Panc1 (cell line): Measurements from ENCODE around the gene NDUFS6. TPM values are rescaled to one million over a fixed set of nuclear protein-coding genes. Genes with fewer than 3 reads are reported as not detected.
"Not testable (repeated sequence)": the region's sequence is repeated elsewhere in the genome, so short reads cannot be mapped to it uniquely, and the experiment has no call there.

Source experiments
- ATAC-seq: fragments of 200-7000 bp; cut with Tn5 transposase; 2 replicates; pipeline ENCODE4 v1.9.1; 2020; ENCODE audit warnings: mild to moderate bottlenecking, moderate library complexity
- BruUV-seq: library from RNA; stranded (reverse); fragments of 400-500 nt; replicated peaks from 2 replicates; lab custom pipeline; 2021; lab: Mats Ljungman, UMichigan
- CTCF ChIA-PET: fragments of 300-600 bp; sonication (Branson Sonifier 250); formaldehyde crosslinking; loops from one replicate; lab custom pipeline; 2022; ENCODE audit warnings: antibody characterized with exemption; lab: Charles Lee
- POLR2A ChIA-PET: fragments of 300-600 bp; sonication (Branson Sonifier 250); formaldehyde crosslinking; loops from one replicate; lab custom pipeline; 2022; ENCODE audit warnings: antibody characterized with exemption; lab: Charles Lee
- DNase-seq: peaks from one replicate; pipeline ENCODE4 v3.0.0-alpha.2; 2010; ENCODE audit warnings: low read depth, low spot score
- H3K27ac ChIP-seq: 2 replicates; pipeline ENCODE4 v1.5.1; 2011; ENCODE audit warnings: mild to moderate bottlenecking, low read length, inconsistent platforms
- H3K27me3 ChIP-seq: fragments of 200-500 bp; sonication (Bioruptor generic); 2 replicates; pipeline ENCODE4 v1.6.0; 2014; ENCODE audit warnings: low read length, inconsistent platforms; ENCODE audit not compliant: control insufficient read depth, insufficient read depth
- H3K36me3 ChIP-seq: fragments of 200-500 bp; sonication (Bioruptor generic); 2 replicates; pipeline ENCODE4 v1.5.1; 2014; ENCODE audit warnings: inconsistent platforms, mild to moderate bottlenecking, low read length, moderate library complexity; ENCODE audit not compliant: control insufficient read depth, insufficient read depth
- H3K4me1 ChIP-seq: 2 replicates; pipeline ENCODE4 v1.5.1; 2011; ENCODE audit warnings: inconsistent platforms, mild to moderate bottlenecking, low read length, moderate library complexity; ENCODE audit not compliant: control insufficient read depth, insufficient read depth
- H3K4me3 ChIP-seq, 2 experiments: 2 replicates each; pipeline ENCODE4 v1.5.1; 2011 to 2012; ENCODE audit warnings: low read depth in 2 of 2, low read length in 2 of 2, mild to moderate bottlenecking in 2 of 2, inconsistent platforms in 1 of 2, moderate library complexity in 1 of 2
- H3K9me3 ChIP-seq: fragments of 200-500 bp; sonication (Bioruptor generic); 2 replicates; pipeline ENCODE4 v1.5.1; 2014; ENCODE audit warnings: low read depth, mild to moderate bottlenecking, inconsistent platforms, low read length, moderate library complexity; ENCODE audit not compliant: control insufficient read depth, insufficient read depth
- CTCF ChIP-seq: fragments of 450-650 bp; IDR thresholded peaks from 2 replicates; pipeline ENCODE4 v1.5.1; 2017; ENCODE audit warnings: mild to moderate bottlenecking
- POLR2AphosphoS5 ChIP-seq: IDR thresholded peaks from 2 replicates; pipeline ENCODE4 v1.6.1; 2012; ENCODE audit warnings: mild to moderate bottlenecking, low read depth, low read length, moderate library complexity
- REST ChIP-seq, 2 experiments: IDR thresholded peaks; 2 replicates each; pipeline ENCODE4 v1.6.1; 2011 to 2012; ENCODE audit warnings: low read depth in 2 of 2, control low read depth in 1 of 2, low read length in 1 of 2, mild to moderate bottlenecking in 1 of 2, moderate library complexity in 1 of 2; ENCODE audit not compliant: insufficient read depth in 1 of 2
- SIN3A ChIP-seq: IDR thresholded peaks from 2 replicates; pipeline ENCODE4 v1.6.1; 2012; ENCODE audit warnings: low read depth, mild to moderate bottlenecking, low read length, moderate library complexity, borderline replicate concordance; ENCODE audit not compliant: insufficient read depth
- TCF7L2 ChIP-seq: IDR thresholded peaks from 2 replicates; pipeline ENCODE4 v1.6.1; 2011; ENCODE audit warnings: mild to moderate bottlenecking, low read depth, low read length, inconsistent platforms
- in situ Hi-C: cut with HindIII; loops from 2 replicates; pipeline ENCODE4 v1.10.0; 2016; ENCODE audit warnings: low sequenced_read_pairs, low pct_unique_long_range_greater_than_20kb
- intact Hi-C: fragments of 100-400 bp; cut with micrococcal nuclease; formaldehyde crosslinking; loops from one replicate; pipeline ENCODE4 v1.10.0; 2022; ENCODE audit not compliant: unreplicated experiment
- total RNA-seq: library from RNA; stranded (reverse); gene quantifications from one replicate; pipeline ENCODE4 v1.2.1, GENCODE V29; 2021; ENCODE audit not compliant: unreplicated experiment

NDUFS6 gene
- total RNA-seq, 1 experiment from 2014 or later: 70.6 TPM

- ATAC-seq (no peak), DNase-seq (no peak)
- Histone ChIP-seq H3K4me3 (no peak overlapping the region), H3K36me3 (no peaks in the 10 kb centered on the region), H3K9me3 (no peaks in the 10 kb centered on the region), H3K4me1 (no peaks in the 10 kb centered on the region), H3K27ac (no peak overlapping the region), H3K27me3 (no peaks in the 10 kb centered on the region)
- POLR2A ChIA-PET: no interaction called here
- CTCF ChIA-PET: no interaction called here
- intact Hi-C loops (no loop called here), in situ Hi-C loops (no loop called here)
- BruUV-seq: no TSS peak
- TF ChIP-seq TCF7L2: no peak
These were observed 41.0 kb downstream of the NDUFS6 start for GRCh38 chr5:1842004-1842819.

DNA sequence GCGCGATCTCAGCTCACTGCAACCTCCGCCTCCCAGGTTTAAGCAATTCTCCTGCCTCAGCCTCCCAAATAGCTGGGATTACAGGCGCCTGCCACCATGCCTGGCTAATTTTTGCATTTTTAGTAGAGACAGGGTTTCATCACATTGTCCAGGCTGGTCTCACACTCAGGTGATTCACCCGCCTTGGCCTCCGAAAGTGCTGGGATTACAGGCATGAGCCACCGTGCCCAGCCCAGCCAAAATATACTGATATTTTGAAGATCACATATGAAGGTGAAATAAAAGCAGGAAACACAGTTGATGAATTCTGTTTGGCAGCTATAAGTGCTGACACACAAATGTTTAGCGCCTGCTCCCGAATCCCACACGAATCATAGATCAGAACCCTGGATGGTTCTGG, 42.6 kb downstream of the NDUFS6 start:
- POLR2A ChIA-PET, intact Hi-C loops, CTCF ChIA-PET, H3K27ac ChIP-seq, BruUV-seq, ATAC-seq, H3K36me3 ChIP-seq, H3K9me3 ChIP-seq, H3K27me3 ChIP-seq, H3K4me1 ChIP-seq, DNase-seq, in situ Hi-C loops, H3K4me3 ChIP-seq: not testable (repeated sequence)

DNA sequence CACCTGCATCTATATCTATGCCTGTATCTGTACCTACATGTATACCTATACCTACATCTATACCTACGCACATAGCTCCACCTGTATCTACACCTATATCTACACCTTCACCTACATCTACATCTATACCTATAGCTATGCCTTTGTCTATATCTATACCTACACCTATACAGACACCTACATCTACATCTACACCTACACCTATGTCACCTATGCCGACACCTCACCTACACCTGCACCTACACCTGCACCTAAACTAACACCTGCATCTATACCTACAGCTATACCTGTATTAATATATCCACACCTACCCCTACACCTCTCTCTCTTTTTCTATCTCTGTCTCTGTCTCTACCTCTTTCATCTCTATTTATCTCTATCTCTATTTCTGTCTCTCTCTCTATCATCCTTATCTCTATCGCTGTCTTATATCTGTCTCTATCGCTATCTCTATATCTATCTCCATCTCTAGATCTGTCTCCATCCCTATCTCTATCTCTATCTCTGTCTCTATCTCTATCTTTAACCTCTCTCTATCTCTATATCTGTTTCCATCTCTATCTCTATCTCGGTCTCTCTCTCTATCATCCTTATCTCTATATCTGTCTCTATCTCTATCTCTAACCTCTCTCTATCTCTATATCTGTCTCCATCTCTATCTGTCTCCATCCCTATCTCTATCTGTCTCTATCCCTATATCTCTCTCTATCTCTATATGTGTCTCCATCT, 43.7 kb downstream of the NDUFS6 start:
- no TSS peak for BruUV-seq
- no peaks in the 10 kb centered on the region for H3K9me3 ChIP-seq
- no peak overlapping the region for H3K4me3 ChIP-seq
- in situ Hi-C loops (no loop called here), intact Hi-C loops (no loop called here)
- DNase-seq: no peak
- TF ChIP-seq POLR2AphosphoS5: no peak
- no peak for TF ChIP-seq SIN3A
- TF ChIP-seq TCF7L2: no peak
- no peak for TF ChIP-seq REST (IDR thresholded peaks at IDR 0.05; ENCODE audit: insufficient read depth in 1 of 2, low read depth in 2 of 2, low read length in 1 of 2)
- no peak for TF ChIP-seq CTCF
- no peaks in the 10 kb centered on the region for H3K4me1 ChIP-seq
- POLR2A ChIA-PET: no interaction called here
- no peak for ATAC-seq
- no peak overlapping the region for H3K27ac ChIP-seq
- H3K36me3 ChIP-seq: no peaks in the 10 kb centered on the region
- CTCF ChIA-PET: no interaction called here
- no peaks in the 10 kb centered on the region for H3K27me3 ChIP-seq
